BLaER1 treated with 17β-estradiol and CSF1 and Interleukin-3, amounts not matched to agents 10 nM and 100 nM (cell line): ENCODE measurements around the gene HERC2.

Source experiments
- H3K27ac ChIP-seq, 11 experiments: shearing (Covaris generic); formaldehyde crosslinking; 2 replicates each; pipeline ENCODE4 v1.8.1; 2022
- H3K27me3 ChIP-seq, 11 experiments: shearing (Covaris generic); formaldehyde crosslinking; 2 replicates each; pipeline ENCODE4 v1.8.1; 2022
- H3K36me3 ChIP-seq, 11 experiments: shearing (Covaris generic); formaldehyde crosslinking; 2 replicates each; pipeline ENCODE4 v1.8.1; 2022
- H3K4me1 ChIP-seq, 10 experiments: shearing (Covaris generic); formaldehyde crosslinking; 2 replicates each; pipeline ENCODE4 v1.8.1; 2022
- H3K4me2 ChIP-seq, 11 experiments: shearing (Covaris generic); formaldehyde crosslinking; 2 replicates each; pipeline ENCODE4 v1.8.1; 2022
- H3K4me3 ChIP-seq, 10 experiments: shearing (Covaris generic); formaldehyde crosslinking; 2 replicates each; pipeline ENCODE4 v1.8.1; 2022
- H3K9ac ChIP-seq, 11 experiments: shearing (Covaris generic); formaldehyde crosslinking; 2 replicates each; pipeline ENCODE4 v1.8.1; 2022
- H3K9me3 ChIP-seq, 11 experiments: shearing (Covaris generic); formaldehyde crosslinking; replicated peaks in 1 of 11; 2 replicates each; pipeline ENCODE4 v1.8.1; 2022
- H4K20me1 ChIP-seq, 11 experiments: shearing (Covaris generic); formaldehyde crosslinking; 2 replicates each; pipeline ENCODE4 v1.8.1; 2022
- Cebpa-rat ChIP-seq, 11 experiments: shearing (Covaris generic); IDR thresholded peaks; 2 replicates each; pipeline ENCODE4 v1.8.1; 2022

Gene HERC2

DNA sequence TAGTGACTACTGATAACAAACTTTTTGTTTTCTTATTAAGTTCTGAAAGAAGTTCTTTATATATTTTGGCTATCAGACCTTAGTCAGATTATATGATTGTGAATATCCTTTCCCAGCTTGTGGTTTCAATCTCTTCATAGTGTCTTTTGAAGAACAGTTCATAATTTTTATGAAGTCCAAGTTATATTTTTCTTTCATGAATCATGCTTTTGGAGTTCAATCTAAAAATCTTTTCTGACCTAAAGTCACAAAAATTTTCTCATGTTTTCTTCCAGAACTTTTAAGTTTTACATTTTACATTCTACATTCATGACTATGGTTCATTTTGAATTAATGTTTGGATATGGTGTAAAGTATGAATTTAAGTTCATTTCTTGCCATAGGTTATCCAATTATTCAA lies 188.7 kb downstream of the HERC2 start:
- Histone ChIP-seq H3K4me1 (peaks cover 5 to 11% (median 7%) of the 10 kb centered on the region in 10 experiments; a peak in 14 of 20 replicates), H3K4me2 (no peak overlapping the region), H3K4me3 (no peak overlapping the region), H3K9ac (no peak overlapping the region), H3K27me3 (no peaks in the 10 kb centered on the region), H3K9me3 (no peaks in the 10 kb centered on the region), H4K20me1 (peaks cover 0 to 33% (median 0%) of the 10 kb centered on the region in 11 experiments; a peak in 9 of 22 replicates), H3K27ac (no peak overlapping the region), H3K36me3 (peaks cover 51 to 89% (median 76%) of the 10 kb centered on the region in 11 experiments)
- no peak for TF ChIP-seq Cebpa-rat (IDR thresholded peaks at IDR 0.05)

- H3K27ac ChIP-seq, result no peak overlapping the region
- H3K4me2 ChIP-seq, result no peak overlapping the region
Observed at GRCh38 chr15:28132524-28133275, 189.3 kb downstream of the HERC2 start.

GRCh38 chr15:28131946-28132345 lies 190.0 kb downstream of the HERC2 start:
- Histone ChIP-seq H3K9ac (no peak overlapping the region), H3K27ac (no peak overlapping the region), H4K20me1 (peaks cover 0 to 47% (median 10%) of the 10 kb centered on the region in 11 experiments; a peak in 12 of 22 replicates), H3K27me3 (no peaks in the 10 kb centered on the region), H3K4me1 (peaks cover 6 to 20% (median 9%) of the 10 kb centered on the region in 10 experiments; a peak in 15 of 20 replicates), H3K36me3 (peaks cover 57 to 89% (median 74%) of the 10 kb centered on the region in 11 experiments), H3K4me3 (no peak overlapping the region), H3K9me3 (no peaks in the 10 kb centered on the region), H3K4me2 (no peak overlapping the region)
- TF ChIP-seq Cebpa-rat (IDR thresholded peaks at IDR 0.05), result no peak

More at GRCh38 chr15:28132524-28133275, 189.3 kb downstream of the HERC2 start:
- Histone ChIP-seq H3K27me3 (no peaks in the 10 kb centered on the region), H3K36me3 (peaks cover 51 to 89% (median 73%) of the 10 kb centered on the region in 11 experiments), H3K9ac (no peak overlapping the region), H3K9me3 (no peaks in the 10 kb centered on the region), H4K20me1 (peaks cover 0 to 39% (median 5%) of the 10 kb centered on the region in 11 experiments; a peak in 10 of 22 replicates), H3K4me1 (peaks cover 6 to 16% (median 9%) of the 10 kb centered on the region in 10 experiments; a peak in 15 of 20 replicates), H3K4me3 (no peak overlapping the region)
- no peak for TF ChIP-seq Cebpa-rat (IDR thresholded peaks at IDR 0.05)

GRCh38 chr15:28131400-28131799 lies 190.6 kb downstream of the HERC2 start:
- Histone ChIP-seq H3K4me3 (no peak overlapping the region), H3K27me3 (no peaks in the 10 kb centered on the region), H3K9me3 (no peaks in the 10 kb centered on the region), H3K4me2 (no peak overlapping the region), H3K4me1 (peaks cover 4 to 17% (median 6%) of the 10 kb centered on the region in 10 experiments; a peak in 15 of 20 replicates), H4K20me1 (peaks cover 0 to 52% (median 14%) of the 10 kb centered on the region in 11 experiments; a peak in 12 of 22 replicates), H3K9ac (no peak overlapping the region), H3K27ac (no peak overlapping the region), H3K36me3 (peaks cover 59 to 92% (median 76%) of the 10 kb centered on the region in 11 experiments)
- TF ChIP-seq Cebpa-rat (IDR thresholded peaks at IDR 0.05), result no peak

DNA sequence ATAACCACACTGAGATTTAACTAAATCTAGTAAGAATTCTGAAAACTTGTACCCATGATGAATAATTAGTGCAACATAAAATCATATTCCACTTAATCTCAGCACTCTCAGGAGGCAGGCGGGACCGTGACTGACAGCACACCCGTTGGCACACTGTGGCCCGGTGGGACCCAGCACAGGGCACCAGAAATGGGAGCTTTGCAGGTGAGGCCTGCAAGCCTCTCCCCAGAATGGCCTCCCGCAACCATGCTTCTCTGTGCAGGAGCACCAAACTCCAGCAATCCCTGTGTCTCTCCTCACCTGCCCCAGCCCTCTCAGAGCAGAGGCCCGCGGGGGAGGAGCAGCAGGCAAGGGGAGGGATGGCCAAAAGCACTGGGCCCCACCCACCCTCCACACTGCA lies 191.3 kb downstream of the HERC2 start:
- H3K4me2 ChIP-seq, result no peak overlapping the region
- no peaks in the 10 kb centered on the region for H3K9me3 ChIP-seq
- H4K20me1 ChIP-seq, result peaks cover 0 to 58% (median 14%) of the 10 kb centered on the region in 11 experiments; a peak in 14 of 22 replicates
- no peaks in the 10 kb centered on the region for H3K27me3 ChIP-seq
- TF ChIP-seq Cebpa-rat (IDR thresholded peaks at IDR 0.05), result no peak
- H3K27ac ChIP-seq, result no peak overlapping the region
- no peak overlapping the region for H3K4me3 ChIP-seq
- peaks cover 59 to 95% (median 78%) of the 10 kb centered on the region in 11 experiments for H3K36me3 ChIP-seq
- H3K9ac ChIP-seq, result no peak overlapping the region
- H3K4me1 ChIP-seq, result peaks cover 0 to 16% (median 3%) of the 10 kb centered on the region in 10 experiments; a peak in 8 of 20 replicates

- Histone ChIP-seq H3K9ac (no peak overlapping the region), H3K27me3 (no peaks in the 10 kb centered on the region), H3K9me3 (no peaks in the 10 kb centered on the region), H3K36me3 (peaks cover 58 to 95% (median 81%) of the 10 kb centered on the region in 11 experiments), H4K20me1 (peaks cover 0 to 71% (median 15%) of the 10 kb centered on the region in 11 experiments; a peak in 15 of 22 replicates), H3K27ac (no peak overlapping the region), H3K4me1 (peaks cover 0 to 16% (median 3%) of the 10 kb centered on the region in 10 experiments; a peak in 8 of 20 replicates), H3K4me3 (no peak overlapping the region), H3K4me2 (no peak overlapping the region)
- no peak for TF ChIP-seq Cebpa-rat (IDR thresholded peaks at IDR 0.05)
Observed at GRCh38 chr15:28129231-28129848, 192.6 kb downstream of the HERC2 start.

DNA sequence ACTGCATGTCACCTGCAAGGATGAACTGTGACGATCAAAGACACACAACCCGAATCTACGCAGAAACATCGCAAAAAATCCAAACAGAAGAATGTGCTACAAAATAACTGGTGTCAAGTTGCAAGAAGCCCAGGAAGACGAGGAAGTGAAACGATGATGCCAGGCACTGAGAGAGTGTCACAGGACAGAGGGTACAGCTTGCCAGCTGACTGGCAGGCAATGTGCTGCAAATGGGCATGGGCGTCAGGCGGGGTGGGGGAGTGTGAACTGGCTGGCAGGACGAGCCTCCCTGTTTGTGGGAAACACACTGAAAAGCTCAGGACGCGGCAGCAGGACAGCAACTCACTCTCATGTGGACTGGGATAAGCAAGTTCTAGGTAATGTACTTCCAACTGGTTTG lies 193.9 kb downstream of the HERC2 start:
- Histone ChIP-seq H3K4me2 (peak overlapping the region in 3 of 11 experiments; percentile 3 to 64 (median 35); a peak in 4 of 22 replicates), H3K27me3 (no peaks in the 10 kb centered on the region), H3K4me1 (peaks cover 0 to 16% (median 3%) of the 10 kb centered on the region in 10 experiments; a peak in 8 of 20 replicates), H3K4me3 (no peak overlapping the region), H3K27ac (0 out of 22 replicates have a peak overlapping the region, but pooled peaks of 1 of the 11 experiments have one; percentile 22), H3K36me3 (peaks cover 60 to 96% (median 84%) of the 10 kb centered on the region in 11 experiments), H3K9me3 (no peaks in the 10 kb centered on the region), H3K9ac (no peak overlapping the region), H4K20me1 (peaks cover 0 to 79% (median 15%) of the 10 kb centered on the region in 11 experiments; a peak in 15 of 22 replicates)
- TF ChIP-seq Cebpa-rat (IDR thresholded peaks at IDR 0.05), result no peak

DNA sequence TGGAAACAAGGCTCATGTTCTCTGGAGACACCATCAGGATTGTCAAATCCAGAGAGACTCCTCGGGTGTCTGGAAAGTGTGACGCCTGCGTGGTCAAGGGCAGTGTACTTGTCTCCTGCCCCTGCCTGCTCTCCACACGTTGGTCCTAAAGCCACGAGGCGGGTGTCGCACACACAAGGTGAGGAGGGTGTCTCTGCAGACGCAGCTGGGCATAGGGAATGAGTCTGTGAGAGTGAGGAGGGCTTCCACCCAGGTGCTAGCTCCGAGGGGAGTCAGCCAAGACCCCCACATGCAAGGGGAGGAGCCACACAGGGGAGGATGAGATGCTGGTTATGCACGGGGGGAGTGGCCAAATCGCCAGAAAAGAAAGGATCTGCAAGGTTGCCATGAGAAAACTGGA lies 194.9 kb downstream of the HERC2 start:
- Histone ChIP-seq H3K36me3 (peaks cover 58 to 96% (median 84%) of the 10 kb centered on the region in 11 experiments), H3K27ac (no peak overlapping the region), H3K4me3 (no peak overlapping the region), H4K20me1 (peaks cover 0 to 89% (median 15%) of the 10 kb centered on the region in 11 experiments; a peak in 15 of 22 replicates), H3K9ac (no peak overlapping the region), H3K9me3 (no peaks in the 10 kb centered on the region), H3K4me1 (peaks cover 0 to 16% (median 3%) of the 10 kb centered on the region in 10 experiments; a peak in 8 of 20 replicates), H3K27me3 (no peaks in the 10 kb centered on the region), H3K4me2 (no peak overlapping the region)
- TF ChIP-seq Cebpa-rat (IDR thresholded peaks at IDR 0.05), result no peak
